ENCODE results near the gene RASGRF2. TPM values are rescaled to one million over a fixed set of nuclear protein-coding genes. Genes with fewer than 3 reads are reported as not detected.

The RASGRF2 gene
- total and polyA plus RNA-seq, 8 donors: 0.63 to 9.0 (median 4.0) TPM

- H3K9me3 ChIP-seq: no peaks in the 10 kb centered on the region
- 72 to 86% (median 80%) methylated on average over 4 of the region's 4 CpGs for WGBS, 5 donors
- no peak for TF ChIP-seq POLR2AphosphoS5 (IDR thresholded peaks at IDR 0.05)
- TF ChIP-seq POLR2A (IDR thresholded peaks at IDR 0.05): no peak
- no peak for TF ChIP-seq EP300 (IDR thresholded peaks at IDR 0.05)
- TF ChIP-seq, protein P1, sequence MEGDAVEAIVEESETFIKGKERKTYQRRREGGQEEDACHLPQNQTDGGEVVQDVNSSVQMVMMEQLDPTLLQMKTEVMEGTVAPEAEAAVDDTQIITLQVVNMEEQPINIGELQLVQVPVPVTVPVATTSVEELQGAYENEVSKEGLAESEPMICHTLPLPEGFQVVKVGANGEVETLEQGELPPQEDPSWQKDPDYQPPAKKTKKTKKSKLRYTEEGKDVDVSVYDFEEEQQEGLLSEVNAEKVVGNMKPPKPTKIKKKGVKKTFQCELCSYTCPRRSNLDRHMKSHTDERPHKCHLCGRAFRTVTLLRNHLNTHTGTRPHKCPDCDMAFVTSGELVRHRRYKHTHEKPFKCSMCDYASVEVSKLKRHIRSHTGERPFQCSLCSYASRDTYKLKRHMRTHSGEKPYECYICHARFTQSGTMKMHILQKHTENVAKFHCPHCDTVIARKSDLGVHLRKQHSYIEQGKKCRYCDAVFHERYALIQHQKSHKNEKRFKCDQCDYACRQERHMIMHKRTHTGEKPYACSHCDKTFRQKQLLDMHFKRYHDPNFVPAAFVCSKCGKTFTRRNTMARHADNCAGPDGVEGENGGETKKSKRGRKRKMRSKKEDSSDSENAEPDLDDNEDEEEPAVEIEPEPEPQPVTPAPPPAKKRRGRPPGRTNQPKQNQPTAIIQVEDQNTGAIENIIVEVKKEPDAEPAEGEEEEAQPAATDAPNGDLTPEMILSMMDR (IDR thresholded peaks at IDR 0.05): no peak
- DNase-seq: no peak
- no peaks in the 10 kb centered on the region for H3K36me3 ChIP-seq
- intact Hi-C loops (cut with DNase I; ENCODE audit: low total_unique reads): no loop called here
- H3K4me1 ChIP-seq: peaks cover 5 to 24% (median 13%) of the 10 kb centered on the region in 4 donors
- no peak overlapping the region for H3K27ac ChIP-seq
- H3K4me3 ChIP-seq: no peak overlapping the region
- peaks cover 0 to 84% (median 20%) of the 10 kb centered on the region in 3 donors for H3K27me3 ChIP-seq
These were observed 1.5 kb upstream of the RASGRF2 start for GRCh38 chr5:80958616-80959015.

DNA sequence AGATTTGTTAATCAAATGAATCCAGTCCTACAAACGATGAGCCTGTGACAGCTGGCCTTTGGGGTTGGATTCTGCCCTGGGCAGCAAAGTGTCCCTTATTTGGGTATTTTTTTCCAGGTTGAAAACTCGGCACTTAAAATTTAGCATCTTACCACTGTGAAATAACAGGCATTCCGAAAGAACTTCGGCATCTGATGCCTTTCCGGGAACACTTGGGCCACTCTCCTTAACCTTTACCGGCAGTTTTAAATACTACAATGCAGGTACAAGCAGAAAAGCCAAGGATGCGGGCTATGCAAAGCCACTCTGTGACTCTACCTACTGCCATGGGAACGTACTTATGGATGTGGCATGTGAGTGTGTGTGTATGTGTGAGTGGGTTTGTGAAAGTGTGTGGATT lies 1.0 kb upstream of the RASGRF2 start:
- intact Hi-C loops (cut with DNase I; ENCODE audit: low total_unique reads): no loop called here

DNA sequence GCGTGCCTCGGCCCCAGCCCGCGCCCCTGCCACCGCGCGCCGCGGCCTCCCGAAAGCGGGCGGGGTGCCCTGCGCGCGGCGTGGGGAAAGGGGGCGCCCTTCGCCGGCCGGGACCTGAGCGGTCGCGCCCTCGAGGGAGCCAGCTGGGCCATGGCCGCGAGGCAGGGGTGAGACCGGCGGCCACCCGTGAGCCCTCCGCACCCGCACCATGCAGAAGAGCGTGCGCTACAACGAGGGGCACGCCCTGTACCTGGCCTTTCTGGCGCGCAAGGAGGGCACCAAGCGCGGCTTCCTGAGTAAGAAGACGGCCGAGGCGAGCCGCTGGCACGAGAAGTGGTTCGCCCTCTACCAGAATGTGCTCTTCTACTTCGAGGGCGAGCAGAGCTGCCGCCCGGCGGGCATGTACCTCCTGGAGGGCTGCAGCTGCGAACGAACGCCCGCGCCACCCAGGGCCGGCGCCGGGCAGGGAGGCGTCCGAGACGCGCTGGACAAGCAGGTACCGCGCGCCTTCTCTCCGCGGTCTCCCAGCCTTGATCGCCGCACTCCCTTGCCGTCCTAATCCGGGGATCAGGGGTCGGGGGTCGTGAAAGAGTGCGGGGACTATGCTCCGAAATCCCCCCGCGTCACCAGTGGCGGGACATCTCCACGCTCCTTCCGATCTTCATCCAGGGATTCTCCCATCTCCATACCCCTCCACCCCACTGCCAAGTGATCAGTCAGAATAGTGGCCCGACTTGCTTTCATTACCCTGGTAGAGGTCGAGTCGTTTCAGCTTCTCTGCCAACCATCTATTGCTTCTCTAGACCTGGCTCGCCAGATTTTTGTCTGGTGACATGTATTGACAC lies 590 bp downstream of the RASGRF2 start:
- intact Hi-C loops (cut with DNase I; ENCODE audit: low total_unique reads): no loop called here
- TF ChIP-seq POLR2AphosphoS5 (IDR thresholded peaks at IDR 0.05): no peak
- TF ChIP-seq, protein P1 (IDR thresholded peaks at IDR 0.05): peak in 1 of 7 experiments; percentile 12
- DNase-seq: peak in 1 of 2 donors; percentile 56

More for the DNA sequence above, 1.0 kb upstream of the RASGRF2 start:
- no peaks in the 10 kb centered on the region for H3K36me3 ChIP-seq
- H3K4me1 ChIP-seq: peaks cover 5 to 24% (median 13%) of the 10 kb centered on the region in 4 donors
- H3K27ac ChIP-seq: no peak overlapping the region
- TF ChIP-seq POLR2A (IDR thresholded peaks at IDR 0.05): no peak
- TF ChIP-seq, protein P1 (IDR thresholded peaks at IDR 0.05): no peak
- TF ChIP-seq EP300 (IDR thresholded peaks at IDR 0.05): no peak
- TF ChIP-seq POLR2AphosphoS5 (IDR thresholded peaks at IDR 0.05): no peak
- H3K27me3 ChIP-seq: peaks cover 0 to 79% (median 20%) of the 10 kb centered on the region in 3 donors
- H3K9me3 ChIP-seq: no peaks in the 10 kb centered on the region
- WGBS, 5 donors: 71 to 79% (median 75%) methylated on average over 8 of the region's 8 CpGs
- no peak for DNase-seq
- H3K4me3 ChIP-seq: no peak overlapping the region

DNA sequence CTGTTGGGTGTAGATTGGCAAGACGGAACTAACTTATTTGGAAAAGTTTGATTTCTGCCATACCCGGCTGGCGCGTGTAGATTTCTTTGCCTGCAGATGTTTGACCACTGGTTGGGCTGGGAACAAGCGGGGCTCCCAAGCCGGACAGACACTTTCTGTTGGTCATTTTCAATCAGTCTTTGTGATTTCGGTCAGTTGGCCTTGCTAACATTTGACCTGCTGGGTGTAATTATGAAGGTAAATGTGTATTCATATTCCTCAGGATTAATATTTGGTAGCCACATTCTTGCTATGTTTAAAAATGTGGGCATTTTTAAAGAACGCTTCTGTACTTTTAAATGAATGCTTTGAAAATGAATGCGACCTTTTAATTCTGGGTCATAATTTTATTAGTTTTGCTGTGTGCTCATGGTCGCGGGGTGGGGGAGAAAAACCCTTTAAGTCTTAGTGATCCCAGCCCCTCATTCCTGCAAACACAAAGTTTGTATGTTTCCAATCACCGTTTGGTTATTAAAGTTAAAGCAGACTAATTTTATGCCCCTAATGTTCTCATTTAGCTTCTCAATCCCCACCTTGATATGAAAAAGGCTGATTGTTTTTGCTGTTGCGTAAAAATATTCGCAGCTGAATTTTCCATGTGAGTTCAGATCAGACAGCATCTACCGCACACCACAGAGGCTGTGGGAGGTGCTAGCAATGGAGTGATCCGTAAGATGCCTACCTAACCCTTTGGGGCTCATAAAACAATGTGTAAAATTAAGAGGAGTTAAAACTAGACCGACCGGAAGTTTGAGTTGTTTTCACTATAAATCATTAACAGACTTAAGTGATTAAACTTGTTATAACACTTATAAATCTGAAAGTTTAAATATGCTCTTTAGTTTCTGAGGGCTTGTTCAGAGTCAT lies 1.5 kb downstream of the RASGRF2 start:
- intact Hi-C loops (cut with DNase I; ENCODE audit: low total_unique reads): no loop called here
- peaks cover 0 to 58% (median 20%) of the 10 kb centered on the region in 3 donors for H3K27me3 ChIP-seq
- TF ChIP-seq POLR2AphosphoS5 (IDR thresholded peaks at IDR 0.05): no peak
- no peak for TF ChIP-seq EP300 (IDR thresholded peaks at IDR 0.05)
- TF ChIP-seq, protein P1 (IDR thresholded peaks at IDR 0.05): no peak
- TF ChIP-seq POLR2A (IDR thresholded peaks at IDR 0.05): no peak
- peak overlapping the region in 4 of 5 donors; percentile 59 to 81 (median 67) for H3K27ac ChIP-seq
- DNase-seq: peak in 1 of 2 donors; percentile 32
- H3K9me3 ChIP-seq: no peaks in the 10 kb centered on the region
- no peaks in the 10 kb centered on the region for H3K36me3 ChIP-seq
- peaks cover 5 to 24% (median 13%) of the 10 kb centered on the region in 4 donors for H3K4me1 ChIP-seq
- 18 to 29% (median 24%) methylated on average over 18 of the region's 18 CpGs for WGBS, 5 donors
- peak overlapping the region; percentile 51 to 62 (median 53) for H3K4me3 ChIP-seq

More for the DNA sequence above, 590 bp downstream of the RASGRF2 start:
- Histone ChIP-seq H3K27me3 (peaks cover 0 to 66% (median 20%) of the 10 kb centered on the region in 3 donors), H3K4me1 (peaks cover 5 to 24% (median 13%) of the 10 kb centered on the region in 4 donors), H3K4me3 (peak overlapping the region; percentile 51 to 62 (median 53)), H3K9me3 (no peaks in the 10 kb centered on the region), H3K27ac (peak overlapping the region; percentile 59 to 81 (median 65)), H3K36me3 (no peaks in the 10 kb centered on the region)
- WGBS, 5 donors: 1 to 3% (median 1%) methylated on average over 27 to 84 of the region's 84 CpGs
